Activated CD4-positive, alpha-beta T cell treated with anti-CD3 and anti-CD28 coated beads for 36 hours (primary cell): ENCODE data around the gene FNDC1. TPM values are rescaled to one million over a fixed set of nuclear protein-coding genes. Genes with fewer than 3 reads are reported as not detected.
A peak's percentile ranks its signal among the peaks of the same experiment; 100 is the strongest.

ENCODE experiments used
- ATAC-seq: fragments of 200-7000 bp; cut with Tn5 transposase; one replicate; pipeline ENCODE4 v1.10.0; 2021; ENCODE audit warnings: mild to moderate bottlenecking, moderate library complexity
- CTCF ChIA-PET: fragments of 350-600 bp; sonication (Branson Sonifier 250); formaldehyde crosslinking; loops from one replicate; lab custom pipeline; 2021; ENCODE audit warnings: antibody characterized with exemption; lab: Charles Lee
- POLR2A ChIA-PET: fragments of 350-600 bp; sonication (Branson Sonifier 250); formaldehyde crosslinking; loops from one replicate; lab custom pipeline; 2021; ENCODE audit warnings: antibody characterized with exemption, inconsistent platforms; lab: Charles Lee
- DNase-seq: peaks from one replicate; pipeline ENCODE4 v3.0.0-alpha.2; 2020
- H3K27ac Mint-ChIP-seq: one replicate; pipeline ENCODE4 v1.8.0; 2021; ENCODE audit warnings: mixed read lengths
- H3K27me3 Mint-ChIP-seq: one replicate; pipeline ENCODE4 v1.8.0; 2021; ENCODE audit warnings: mixed read lengths
- H3K36me3 Mint-ChIP-seq: one replicate; pipeline ENCODE4 v1.8.0; 2021; ENCODE audit warnings: low read depth, mixed read lengths
- H3K4me1 Mint-ChIP-seq: one replicate; pipeline ENCODE4 v1.8.0; 2021; ENCODE audit warnings: mixed read lengths
- H3K4me3 Mint-ChIP-seq: one replicate; pipeline ENCODE4 v1.8.0; 2021; ENCODE audit warnings: mild to moderate bottlenecking, moderate library complexity, mixed read lengths
- H3K9me3 Mint-ChIP-seq: one replicate; pipeline ENCODE4 v1.8.0; 2021; ENCODE audit warnings: low read depth, mixed read lengths
- intact Hi-C, 2 experiments: fragments of 100-400 bp; cut with DNase I in 1 of 2; cut with micrococcal nuclease in 1 of 2; formaldehyde crosslinking; loops; one replicate each; pipeline versions ENCODE4 v1.14.2 to v1.15.1; 2022 to 2024; cut with DNase I, micrococcal nuclease
- total RNA-seq, 2 experiments: library from RNA; stranded (reverse); gene quantifications; one replicate each; pipeline ENCODE4 v1.2.3, GENCODE V29; 2021

Gene FNDC1
- total RNA-seq, 2 experiments from 2014 or later, result not detected

DNA sequence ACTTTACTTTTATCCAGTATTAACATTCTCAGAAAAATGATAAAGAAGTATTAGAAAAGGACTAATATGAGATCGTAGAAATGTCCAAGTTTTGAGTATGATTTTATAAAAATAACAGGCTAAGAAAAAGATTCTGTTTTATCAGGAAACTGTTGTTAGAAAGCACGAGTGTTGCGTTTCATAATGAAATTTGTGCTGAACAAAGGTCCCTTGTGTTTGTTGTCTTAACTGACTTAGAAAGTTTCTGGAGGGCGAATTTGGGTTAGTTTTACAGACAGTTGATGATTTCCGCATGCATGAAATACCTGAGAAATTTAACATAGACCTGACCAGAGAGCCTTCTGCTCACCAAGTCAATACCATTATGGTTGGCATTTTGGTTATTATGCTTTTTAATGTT, 136.0 kb downstream of the FNDC1 start:
- no peaks in the 10 kb centered on the region for H3K4me1 Mint-ChIP-seq
- no peak overlapping the region for H3K27ac Mint-ChIP-seq
- intact Hi-C loops, result no loop called here
- no peak for ATAC-seq
- DNase-seq, result no peak
- ChIA-PET CTCF (no interaction called here), POLR2A (no interaction called here)
- no peaks in the 10 kb centered on the region for H3K36me3 Mint-ChIP-seq
- no peaks in the 10 kb centered on the region for H3K9me3 Mint-ChIP-seq
- no peak overlapping the region for H3K4me3 Mint-ChIP-seq
- peaks cover 10% of the 10 kb centered on the region for H3K27me3 Mint-ChIP-seq

DNA sequence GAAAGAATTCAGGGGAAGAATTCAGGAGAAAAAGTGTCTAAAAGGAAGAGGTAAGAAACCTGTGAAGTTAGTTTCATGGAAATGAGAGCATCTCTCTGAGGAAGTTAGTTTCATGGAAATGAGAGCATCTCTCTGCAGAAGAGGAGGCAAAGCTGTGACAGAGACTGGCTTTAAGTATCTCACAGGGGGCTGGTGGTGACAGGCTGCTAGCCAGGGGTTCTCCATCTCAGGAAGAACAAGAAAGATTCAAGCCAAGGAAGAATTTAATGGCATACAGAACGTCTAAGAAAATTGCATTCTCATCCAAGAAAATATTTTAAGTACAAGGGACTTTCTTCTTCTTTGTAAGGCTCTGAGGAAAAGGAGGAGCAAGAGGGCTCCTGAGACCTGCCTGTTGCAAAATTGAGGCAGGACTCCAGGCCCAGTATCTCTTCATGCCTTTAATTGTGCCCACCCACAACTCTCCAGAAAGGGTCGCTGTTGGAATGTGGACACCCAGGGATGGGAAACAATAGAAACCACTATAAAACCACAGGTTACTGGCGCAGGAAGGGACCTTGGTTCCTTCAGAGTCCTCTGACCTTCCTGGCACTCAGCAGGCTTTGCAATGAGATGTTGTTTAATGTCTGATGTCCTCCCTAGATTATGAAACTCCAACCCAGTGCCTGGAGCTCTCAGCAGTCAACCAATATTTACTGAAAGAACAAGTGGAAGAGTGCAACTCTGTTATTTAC, 136.8 kb downstream of the FNDC1 start:
- Mint-ChIP-seq H3K4me1 (no peaks in the 10 kb centered on the region), H3K4me3 (no peak overlapping the region), H3K27me3 (peaks cover 10% of the 10 kb centered on the region), H3K9me3 (no peaks in the 10 kb centered on the region), H3K27ac (no peak overlapping the region), H3K36me3 (no peaks in the 10 kb centered on the region)
- DNase-seq (no peak), ATAC-seq (no peak)
- ChIA-PET POLR2A (no interaction called here), CTCF (interaction anchor here (0.6 kb wide), 1 partner anchor 130 kb away, joined by 3 read pairs; no protein-coding TSS in a partner anchor)
- intact Hi-C loops, result no loop called here

- no peak for ATAC-seq
- POLR2A ChIA-PET, result no interaction called here
Observed at GRCh38 chr6:159307246-159307790, 138.1 kb downstream of the FNDC1 start.

GRCh38 chr6:159308198-159308597, 139.0 kb downstream of the FNDC1 start:
- no peak for DNase-seq
- no peaks in the 10 kb centered on the region for H3K4me1 Mint-ChIP-seq
- ChIA-PET CTCF (no interaction called here), POLR2A (no interaction called here)
- peaks cover 8% of the 10 kb centered on the region for H3K27me3 Mint-ChIP-seq
- intact Hi-C loops, result no loop called here
- no peaks in the 10 kb centered on the region for H3K9me3 Mint-ChIP-seq
- ATAC-seq, result no peak
- H3K4me3 Mint-ChIP-seq, result no peak overlapping the region
- H3K27ac Mint-ChIP-seq, result no peak overlapping the region
- no peaks in the 10 kb centered on the region for H3K36me3 Mint-ChIP-seq

More at GRCh38 chr6:159307246-159307790, 138.1 kb downstream of the FNDC1 start:
- DNase-seq, result no peak
- Mint-ChIP-seq H3K27me3 (peaks cover 8% of the 10 kb centered on the region), H3K27ac (no peak overlapping the region), H3K4me3 (no peak overlapping the region), H3K4me1 (no peaks in the 10 kb centered on the region), H3K36me3 (no peaks in the 10 kb centered on the region), H3K9me3 (no peaks in the 10 kb centered on the region)
- CTCF ChIA-PET, result interaction anchor here (0.7 kb wide), 1 partner anchor 1024 kb away, joined by 3 read pairs; no protein-coding TSS in a partner anchor
- intact Hi-C loops, result no loop called here

DNA sequence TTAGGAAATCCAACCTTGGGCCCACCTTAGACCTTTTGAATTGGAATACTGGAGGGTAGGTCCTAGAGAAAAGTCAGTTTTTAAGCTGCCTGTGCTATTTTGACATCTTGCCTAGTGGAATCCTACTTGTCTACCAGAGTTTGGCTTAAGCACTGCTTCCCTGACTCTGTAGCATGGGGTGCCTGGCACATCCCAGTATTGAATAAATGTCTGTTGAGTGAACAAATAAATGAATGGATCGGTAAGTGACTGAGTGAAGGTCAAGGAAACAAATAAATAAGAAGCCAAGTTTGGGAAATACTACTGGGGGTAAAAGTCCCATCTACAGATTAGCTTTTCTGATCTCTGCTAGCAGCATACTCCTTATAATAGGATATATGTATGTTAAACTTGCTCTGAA, 140.5 kb downstream of the FNDC1 start:
- Mint-ChIP-seq H3K27ac (no peak overlapping the region), H3K4me3 (no peak overlapping the region), H3K36me3 (no peaks in the 10 kb centered on the region), H3K9me3 (no peaks in the 10 kb centered on the region), H3K27me3 (peaks cover 13% of the 10 kb centered on the region), H3K4me1 (no peaks in the 10 kb centered on the region)
- DNase-seq (no peak), ATAC-seq (no peak)
- POLR2A ChIA-PET, result no interaction called here
- CTCF ChIA-PET, result interaction anchor here (1.2 kb wide), 1 partner anchor 136 kb away, joined by 3 read pairs; no protein-coding TSS in a partner anchor
- intact Hi-C loops, result no loop called here

GRCh38 chr6:159311618-159312017, 142.4 kb downstream of the FNDC1 start:
- intact Hi-C loops, result no loop called here
- no peak for ATAC-seq
- Mint-ChIP-seq H3K27ac (no peak overlapping the region), H3K9me3 (no peaks in the 10 kb centered on the region), H3K4me3 (no peak overlapping the region), H3K36me3 (no peaks in the 10 kb centered on the region), H3K27me3 (peaks cover 8% of the 10 kb centered on the region), H3K4me1 (no peaks in the 10 kb centered on the region)
- DNase-seq, result peak; percentile 12
- CTCF ChIA-PET, result interaction anchor here (0.7 to 1.9 kb wide), 3 partner anchors 9 to 138 kb away, joined by 3 to 4 read pairs (median 3); no protein-coding TSS in a partner anchor
- POLR2A ChIA-PET, result no interaction called here

- no peak overlapping the region for H3K27ac Mint-ChIP-seq
- H3K4me1 Mint-ChIP-seq, result no peaks in the 10 kb centered on the region
- POLR2A ChIA-PET, result no interaction called here
- H3K4me3 Mint-ChIP-seq, result no peak overlapping the region
- CTCF ChIA-PET, result interaction anchor here (0.7 to 1.9 kb wide), 5 partner anchors 9 to 140 kb away, joined by 3 to 4 read pairs (median 3); no protein-coding TSS in a partner anchor
- DNase-seq, result no peak
- intact Hi-C loops, result no loop called here
- ATAC-seq, result no peak
- no peaks in the 10 kb centered on the region for H3K36me3 Mint-ChIP-seq
- H3K27me3 Mint-ChIP-seq, result peaks cover 8% of the 10 kb centered on the region
- no peaks in the 10 kb centered on the region for H3K9me3 Mint-ChIP-seq
Observed at GRCh38 chr6:159312206-159312605, 143.0 kb downstream of the FNDC1 start.

GRCh38 chr6:159313018-159313417, 143.8 kb downstream of the FNDC1 start:
- H3K27ac Mint-ChIP-seq, result no peak overlapping the region
- POLR2A ChIA-PET, result no interaction called here
- no peak overlapping the region for H3K4me3 Mint-ChIP-seq
- ATAC-seq (no peak), DNase-seq (no peak)
- no peaks in the 10 kb centered on the region for H3K9me3 Mint-ChIP-seq
- CTCF ChIA-PET, result interaction anchor here (1.1 to 1.9 kb wide), 3 partner anchors 10 to 141 kb away, joined by 3 to 4 read pairs (median 4); no protein-coding TSS in a partner anchor
- intact Hi-C loops, result no loop called here
- H3K4me1 Mint-ChIP-seq, result no peaks in the 10 kb centered on the region
- peaks cover 8% of the 10 kb centered on the region for H3K27me3 Mint-ChIP-seq
- no peaks in the 10 kb centered on the region for H3K36me3 Mint-ChIP-seq

- ATAC-seq (no peak), DNase-seq (no peak)
- no peak overlapping the region for H3K27ac Mint-ChIP-seq
- intact Hi-C loops, result no loop called here
- ChIA-PET POLR2A (no interaction called here), CTCF (no interaction called here)
- H3K4me1 Mint-ChIP-seq, result no peaks in the 10 kb centered on the region
- no peak overlapping the region for H3K4me3 Mint-ChIP-seq
- H3K27me3 Mint-ChIP-seq, result peaks cover 13% of the 10 kb centered on the region
- no peaks in the 10 kb centered on the region for H3K9me3 Mint-ChIP-seq
- no peaks in the 10 kb centered on the region for H3K36me3 Mint-ChIP-seq
Observed at GRCh38 chr6:159315562-159315961, 146.4 kb downstream of the FNDC1 start.

DNA sequence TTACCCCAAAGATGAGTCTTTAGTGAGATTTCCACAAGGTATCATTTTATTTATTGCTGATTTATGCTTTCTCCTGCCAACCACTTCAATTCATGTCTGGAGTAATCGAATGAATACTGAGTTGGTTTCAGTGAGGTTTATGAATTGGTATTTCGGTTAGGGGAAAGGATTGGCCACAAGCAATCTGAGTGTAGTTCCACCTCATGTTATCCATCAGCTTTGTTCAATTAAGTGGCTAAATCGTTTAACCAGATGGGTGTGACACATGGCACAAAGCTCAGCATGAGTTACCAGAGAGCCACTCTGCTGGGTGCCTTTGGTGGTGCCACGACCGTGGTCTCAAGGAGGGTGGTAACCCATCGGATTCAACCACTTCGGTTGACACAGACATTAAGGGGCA, 148.2 kb downstream of the FNDC1 start:
- Mint-ChIP-seq H3K4me3 (no peak overlapping the region), H3K4me1 (no peaks in the 10 kb centered on the region), H3K27ac (no peak overlapping the region), H3K36me3 (no peaks in the 10 kb centered on the region), H3K9me3 (no peaks in the 10 kb centered on the region), H3K27me3 (peaks cover 16% of the 10 kb centered on the region)
- CTCF ChIA-PET, result no interaction called here
- POLR2A ChIA-PET, result no interaction called here
- no peak for DNase-seq
- peak; percentile 23 for ATAC-seq
- intact Hi-C loops, result no loop called here

- Mint-ChIP-seq H3K27ac (no peak overlapping the region), H3K9me3 (no peaks in the 10 kb centered on the region), H3K4me3 (no peak overlapping the region), H3K4me1 (no peaks in the 10 kb centered on the region), H3K36me3 (no peaks in the 10 kb centered on the region), H3K27me3 (peaks cover 9% of the 10 kb centered on the region)
- ChIA-PET POLR2A (no interaction called here), CTCF (interaction anchor here (0.6 kb wide), 1 partner anchor 146 kb away, joined by 3 read pairs; no protein-coding TSS in a partner anchor)
- DNase-seq (no peak), ATAC-seq (no peak)
- intact Hi-C loops, result no loop called here
Observed at GRCh38 chr6:159321267-159321666, 152.1 kb downstream of the FNDC1 start.
